Immature natural killer cell (primary cell): ENCODE measurements around the gene VSTM2L. TPM values are rescaled to one million over a fixed set of nuclear protein-coding genes. Genes with fewer than 3 reads are reported as not detected.

Experiments
- DNase-seq, 3 donors: peaks; one replicate each; pipeline ENCODE4 v3.0.0; 2022; ENCODE audit warnings: mixed read lengths in 1 of 3
- H3K27ac Mint-ChIP-seq, 6 donors: one replicate each; pipeline ENCODE4 v1.8.0; 2020; ENCODE audit warnings: mixed read lengths in 6 of 6, mild to moderate bottlenecking in 5 of 6, inconsistent platforms in 4 of 6, moderate library complexity in 3 of 6
- H3K27me3 Mint-ChIP-seq, 3 donors: one replicate each; pipeline ENCODE4 v1.8.0; 2020 to 2021; ENCODE audit warnings: low read depth in 3 of 3, mild to moderate bottlenecking in 3 of 3, mixed read lengths in 3 of 3, moderate library complexity in 3 of 3, inconsistent platforms in 1 of 3
- H3K36me3 Mint-ChIP-seq, 3 donors: one replicate each; pipeline ENCODE4 v1.8.0; 2020; ENCODE audit warnings: mixed read lengths in 3 of 3, inconsistent platforms in 2 of 3, mild to moderate bottlenecking in 2 of 3
- H3K4me1 Mint-ChIP-seq, 2 donors: one replicate each; pipeline ENCODE4 v1.8.0; 2020; ENCODE audit warnings: inconsistent platforms in 2 of 2, mild to moderate bottlenecking in 2 of 2, mixed read lengths in 2 of 2, moderate library complexity in 1 of 2
- H3K4me3 Mint-ChIP-seq, 5 donors: one replicate each; pipeline ENCODE4 v1.8.0; 2020; ENCODE audit warnings: mild to moderate bottlenecking in 5 of 5, mixed read lengths in 5 of 5, inconsistent platforms in 3 of 5, moderate library complexity in 3 of 5
- H3K9me3 Mint-ChIP-seq, 6 donors: one replicate each; pipeline ENCODE4 v1.8.0; 2020; ENCODE audit warnings: mild to moderate bottlenecking in 6 of 6, mixed read lengths in 6 of 6, inconsistent platforms in 4 of 6, moderate library complexity in 3 of 6
- polyA plus RNA-seq, 3 donors: library from polyadenylated mRNA; unstranded; fragments of 300-500 nt; fragmentation: Illumina TruSeq; gene quantifications; one replicate each; pipeline ENCODE4 v1.2.3, GENCODE V29; 2021

Gene VSTM2L
- polyA plus RNA-seq, 3 donors from 2014 or later = not detected

DNA sequence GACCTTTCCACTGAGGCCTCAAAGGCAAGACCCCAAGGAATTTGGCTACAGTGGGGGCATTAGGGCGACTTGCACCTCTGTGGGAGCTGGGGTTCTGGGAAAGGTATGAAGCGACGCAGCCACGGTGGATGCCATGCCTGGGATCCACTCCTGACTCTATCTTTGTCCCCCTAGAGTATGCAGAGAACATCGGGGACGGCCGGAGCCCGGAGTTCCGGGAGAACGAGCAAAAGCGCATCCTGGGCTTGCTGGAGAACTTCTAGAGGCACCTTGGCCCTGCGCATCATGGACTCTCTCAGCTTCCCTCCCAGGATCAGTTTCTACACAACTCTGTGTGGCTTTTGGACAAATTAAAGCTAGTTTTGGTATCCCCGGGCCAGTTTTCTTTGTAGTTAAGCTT, 31.2 kb upstream of the VSTM2L start:
- Mint-ChIP-seq H3K4me1 (peaks cover 0 to 2% of the 10 kb centered on the region in 2 donors), H3K27me3 (peaks cover 0 to 5% (median 0%) of the 10 kb centered on the region in 3 donors), H3K9me3 (no peaks in the 10 kb centered on the region), H3K4me3 (no peak overlapping the region), H3K27ac (no peak overlapping the region), H3K36me3 (peaks cover 10 to 36% (median 16%) of the 10 kb centered on the region in 3 donors)
- no peak for DNase-seq

DNA sequence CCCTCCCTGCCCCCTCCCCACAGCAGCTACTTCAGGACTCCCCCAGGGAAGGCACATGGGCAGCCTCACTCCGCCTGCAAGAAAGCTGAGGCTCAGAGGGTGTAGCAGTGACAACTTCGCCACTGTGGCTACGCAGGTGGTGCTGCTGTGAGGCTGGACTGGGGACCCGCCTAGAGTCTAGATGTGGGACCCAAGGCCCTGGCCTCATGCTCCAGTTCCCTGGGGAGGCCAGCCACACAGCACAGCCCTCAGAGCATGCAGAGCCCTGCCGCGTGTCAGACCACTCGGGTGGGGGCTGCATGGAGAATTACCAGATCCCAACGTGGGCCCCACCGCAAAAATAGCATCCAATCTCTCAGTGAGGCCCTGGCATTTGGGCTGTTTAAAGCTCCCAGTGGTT, 30.8 kb upstream of the VSTM2L start:
- H3K27ac Mint-ChIP-seq = no peak overlapping the region
- H3K36me3 Mint-ChIP-seq = peaks cover 10 to 34% (median 16%) of the 10 kb centered on the region in 3 donors
- DNase-seq = no peak
- H3K4me3 Mint-ChIP-seq = no peak overlapping the region
- H3K27me3 Mint-ChIP-seq = peaks cover 0 to 5% (median 0%) of the 10 kb centered on the region in 3 donors
- no peaks in the 10 kb centered on the region for H3K9me3 Mint-ChIP-seq
- peaks cover 0 to 2% of the 10 kb centered on the region in 2 donors for H3K4me1 Mint-ChIP-seq

DNA sequence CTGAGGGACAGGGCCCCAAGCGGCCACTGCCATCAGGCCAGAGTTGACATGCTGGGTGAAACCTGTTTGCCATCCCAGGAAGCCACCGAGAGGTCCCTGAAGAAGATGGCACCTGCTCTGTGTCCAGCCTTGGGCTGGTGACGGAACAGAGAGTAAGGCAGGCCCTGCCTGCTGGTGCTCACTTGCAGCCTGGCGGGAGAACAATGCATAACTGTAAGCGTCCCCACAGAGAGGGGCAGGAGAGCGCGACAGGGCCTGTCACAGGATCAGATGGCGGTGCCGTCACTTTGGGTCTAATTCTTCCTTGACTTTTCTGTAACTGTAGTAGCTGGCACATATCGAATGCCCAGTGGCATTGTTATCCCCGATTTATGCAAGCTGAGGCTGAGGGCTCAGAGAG, 29.0 kb upstream of the VSTM2L start:
- H3K27me3 Mint-ChIP-seq = peaks cover 0 to 5% (median 0%) of the 10 kb centered on the region in 3 donors
- no peak overlapping the region for H3K4me3 Mint-ChIP-seq
- H3K36me3 Mint-ChIP-seq = peaks cover 10 to 29% (median 16%) of the 10 kb centered on the region in 3 donors
- peaks cover 0 to 2% of the 10 kb centered on the region in 2 donors for H3K4me1 Mint-ChIP-seq
- no peak overlapping the region for H3K27ac Mint-ChIP-seq
- H3K9me3 Mint-ChIP-seq = no peaks in the 10 kb centered on the region
- DNase-seq = no peak

DNA sequence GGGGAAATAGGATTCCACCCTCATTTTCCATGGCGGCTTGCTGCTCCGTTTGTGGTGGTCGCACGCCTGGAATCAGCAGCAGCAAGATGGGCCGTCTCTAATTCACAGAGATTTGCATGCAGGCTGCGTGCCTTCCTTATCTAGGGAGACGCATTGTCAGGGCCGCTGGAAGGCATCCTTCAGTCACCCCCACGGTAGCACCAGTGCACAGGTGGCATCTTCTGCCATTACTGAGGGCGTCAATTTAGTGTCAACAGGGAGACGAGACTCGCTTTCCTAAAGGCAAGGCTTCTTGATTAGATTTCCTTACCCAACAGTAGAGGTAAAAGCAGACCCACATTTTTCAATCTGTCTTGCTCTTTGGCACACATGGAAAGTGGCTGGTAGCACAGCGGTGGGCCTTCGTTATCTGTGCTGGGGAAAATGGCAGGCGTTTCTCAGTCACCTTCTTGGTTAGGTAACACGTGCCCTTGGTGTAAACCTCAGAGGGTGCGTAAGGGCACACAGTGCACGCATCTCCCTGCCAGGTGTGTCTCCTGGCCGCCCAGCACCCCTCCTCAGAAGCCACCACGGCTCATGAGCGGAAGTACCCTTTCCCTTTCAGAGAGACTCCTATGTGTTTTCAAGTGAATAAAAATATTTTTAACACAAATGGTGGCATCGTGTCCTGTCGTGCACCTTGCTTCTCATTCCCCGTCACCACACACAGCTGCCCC, 27.3 kb upstream of the VSTM2L start:
- peaks cover 0 to 2% of the 10 kb centered on the region in 2 donors for H3K4me1 Mint-ChIP-seq
- H3K27me3 Mint-ChIP-seq = peaks cover 0 to 5% (median 0%) of the 10 kb centered on the region in 3 donors
- no peak for DNase-seq
- no peaks in the 10 kb centered on the region for H3K9me3 Mint-ChIP-seq
- H3K36me3 Mint-ChIP-seq = peaks cover 8 to 24% (median 10%) of the 10 kb centered on the region in 3 donors
- H3K27ac Mint-ChIP-seq = no peak overlapping the region
- no peak overlapping the region for H3K4me3 Mint-ChIP-seq

DNA sequence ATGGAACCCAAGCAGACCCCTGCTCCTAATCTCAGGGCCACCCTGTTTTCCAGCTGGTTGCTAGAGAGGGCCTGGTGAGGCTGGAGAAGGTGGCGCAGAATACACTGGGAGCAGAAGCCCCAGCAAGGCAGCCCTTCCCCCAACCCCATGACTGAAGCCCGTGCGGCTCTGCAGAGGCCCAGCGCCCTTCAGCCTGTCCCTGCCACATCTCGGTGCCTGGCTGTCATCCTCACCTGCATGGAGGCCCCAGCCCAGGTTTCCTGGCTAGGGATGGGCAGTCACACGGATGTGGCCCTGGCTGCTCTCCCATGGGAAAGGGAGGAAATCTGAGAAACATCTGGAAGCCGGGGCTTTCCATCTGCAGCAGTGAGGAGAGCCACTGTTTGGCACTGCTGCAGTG, 26.1 kb upstream of the VSTM2L start:
- peaks cover 0 to 2% of the 10 kb centered on the region in 2 donors for H3K4me1 Mint-ChIP-seq
- DNase-seq = no peak
- H3K9me3 Mint-ChIP-seq = no peaks in the 10 kb centered on the region
- H3K4me3 Mint-ChIP-seq = no peak overlapping the region
- no peak overlapping the region for H3K27ac Mint-ChIP-seq
- peaks cover 0 to 8% (median 0%) of the 10 kb centered on the region in 3 donors for H3K27me3 Mint-ChIP-seq
- peaks cover 5 to 17% (median 7%) of the 10 kb centered on the region in 3 donors for H3K36me3 Mint-ChIP-seq

DNA sequence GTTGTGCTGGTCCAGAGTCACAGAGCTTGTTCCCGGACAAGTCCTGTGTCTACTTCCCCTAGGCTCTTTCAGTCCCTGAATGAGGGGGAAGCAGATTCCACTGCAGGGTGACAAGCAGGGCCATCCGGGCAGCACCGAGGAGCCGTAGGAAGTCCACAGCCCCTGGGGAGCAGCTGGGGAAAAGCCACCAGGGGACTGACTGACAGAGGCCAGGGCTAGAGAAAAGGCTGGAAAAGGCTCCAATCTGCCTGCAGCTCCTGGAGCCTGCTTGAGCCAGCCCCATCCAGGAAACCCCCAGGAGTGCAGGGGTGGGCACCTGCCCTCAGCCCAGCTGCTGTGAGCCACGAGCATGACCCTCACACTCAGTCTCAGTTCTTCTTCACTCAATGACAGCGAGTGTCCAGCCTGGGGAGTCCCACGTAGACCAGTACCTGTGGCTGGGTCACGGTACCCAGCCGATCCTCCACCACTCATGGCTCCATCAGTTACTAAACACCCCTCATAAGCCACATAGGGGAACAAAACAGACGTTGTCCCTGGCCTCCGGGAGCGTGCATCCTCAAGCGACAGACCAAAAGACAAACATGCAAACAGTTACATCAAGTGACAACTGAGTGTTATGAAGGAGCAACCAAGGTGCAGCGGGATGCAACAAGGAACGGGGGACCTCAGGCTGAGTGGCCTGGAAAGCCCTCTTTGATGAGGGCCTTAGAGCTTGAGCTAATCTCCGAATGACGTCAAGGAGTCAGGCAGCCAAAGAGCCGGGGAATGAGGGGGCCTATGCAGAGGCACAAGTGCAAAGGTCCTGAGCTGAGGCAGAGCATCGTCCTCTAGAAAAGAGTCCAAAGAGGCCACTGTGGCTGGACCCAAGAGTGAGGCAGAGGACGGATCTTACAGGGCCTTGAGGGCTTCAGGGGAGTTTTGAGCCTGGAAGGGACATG, 24.8 kb upstream of the VSTM2L start:
- no peak overlapping the region for H3K27ac Mint-ChIP-seq
- H3K9me3 Mint-ChIP-seq = no peaks in the 10 kb centered on the region
- H3K27me3 Mint-ChIP-seq = peaks cover 0 to 8% (median 0%) of the 10 kb centered on the region in 3 donors
- peaks cover 0 to 2% of the 10 kb centered on the region in 2 donors for H3K4me1 Mint-ChIP-seq
- H3K4me3 Mint-ChIP-seq = no peak overlapping the region
- H3K36me3 Mint-ChIP-seq = peaks cover 5 to 16% (median 7%) of the 10 kb centered on the region in 3 donors
- DNase-seq = no peak

DNA sequence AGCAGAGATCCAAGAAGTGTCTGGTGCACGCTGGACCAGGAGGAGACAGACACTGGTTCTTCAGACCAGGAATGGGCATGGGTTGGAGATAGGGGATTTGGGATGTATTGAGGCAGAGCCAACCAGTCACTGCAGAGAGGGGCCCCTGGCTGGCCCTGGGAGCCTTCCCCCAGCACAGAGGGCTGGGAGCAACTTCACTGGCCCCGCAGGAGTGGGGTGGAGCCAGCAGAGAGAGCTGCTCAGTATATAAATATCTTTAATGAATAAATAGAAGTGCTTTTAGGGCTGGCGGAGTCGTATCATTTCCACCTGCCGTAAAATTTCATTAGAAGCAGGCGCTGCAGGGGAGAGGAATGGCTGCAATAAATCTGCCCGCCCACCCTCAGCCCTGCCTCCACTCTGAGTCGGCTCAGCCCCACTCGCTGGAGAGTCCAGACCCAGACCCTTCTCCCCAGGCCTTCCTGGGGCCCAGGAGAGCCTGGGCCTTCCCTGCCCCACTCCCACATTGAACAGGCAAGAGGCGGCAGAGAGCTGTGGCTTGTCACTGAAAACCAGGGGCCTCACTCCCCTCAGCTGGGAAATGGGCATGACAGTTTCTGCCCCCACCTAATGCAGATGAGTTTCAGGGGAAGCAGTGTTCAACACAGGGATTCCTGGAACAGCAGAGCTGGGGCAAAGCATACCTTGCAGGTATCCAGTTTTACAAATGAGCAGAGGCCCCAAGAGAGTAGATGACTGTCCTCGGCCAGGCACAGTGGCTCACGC, 23.9 kb upstream of the VSTM2L start:
- no peak overlapping the region for H3K27ac Mint-ChIP-seq
- peaks cover 0 to 8% (median 2%) of the 10 kb centered on the region in 3 donors for H3K27me3 Mint-ChIP-seq
- H3K4me3 Mint-ChIP-seq = no peak overlapping the region
- DNase-seq = no peak
- H3K36me3 Mint-ChIP-seq = peaks cover 3 to 10% (median 4%) of the 10 kb centered on the region in 3 donors
- peaks cover 0 to 2% of the 10 kb centered on the region in 2 donors for H3K4me1 Mint-ChIP-seq
- no peaks in the 10 kb centered on the region for H3K9me3 Mint-ChIP-seq

GRCh38 chr20:37879843-37880242, 23.1 kb upstream of the VSTM2L start:
- Mint-ChIP-seq H3K4me3 (no peak overlapping the region), H3K4me1 (peaks cover 0 to 2% of the 10 kb centered on the region in 2 donors), H3K9me3 (no peaks in the 10 kb centered on the region), H3K36me3 (peaks cover 0 to 6% (median 0%) of the 10 kb centered on the region in 3 donors), H3K27ac (no peak overlapping the region), H3K27me3 (peaks cover 0 to 5% (median 2%) of the 10 kb centered on the region in 3 donors)
- DNase-seq = no peak

GRCh38 chr20:37880726-37881591, 22.0 kb upstream of the VSTM2L start:
- Mint-ChIP-seq H3K36me3 (peaks cover 0 to 3% (median 0%) of the 10 kb centered on the region in 3 donors), H3K4me3 (no peak overlapping the region), H3K27ac (peak overlapping the region in 1 of 6 donors; percentile 56), H3K9me3 (peaks cover 0 to 2% (median 0%) of the 10 kb centered on the region in 6 donors), H3K4me1 (peaks cover 0 to 2% of the 10 kb centered on the region in 2 donors), H3K27me3 (peaks cover 0 to 5% (median 2%) of the 10 kb centered on the region in 3 donors)
- DNase-seq = no peak

DNA sequence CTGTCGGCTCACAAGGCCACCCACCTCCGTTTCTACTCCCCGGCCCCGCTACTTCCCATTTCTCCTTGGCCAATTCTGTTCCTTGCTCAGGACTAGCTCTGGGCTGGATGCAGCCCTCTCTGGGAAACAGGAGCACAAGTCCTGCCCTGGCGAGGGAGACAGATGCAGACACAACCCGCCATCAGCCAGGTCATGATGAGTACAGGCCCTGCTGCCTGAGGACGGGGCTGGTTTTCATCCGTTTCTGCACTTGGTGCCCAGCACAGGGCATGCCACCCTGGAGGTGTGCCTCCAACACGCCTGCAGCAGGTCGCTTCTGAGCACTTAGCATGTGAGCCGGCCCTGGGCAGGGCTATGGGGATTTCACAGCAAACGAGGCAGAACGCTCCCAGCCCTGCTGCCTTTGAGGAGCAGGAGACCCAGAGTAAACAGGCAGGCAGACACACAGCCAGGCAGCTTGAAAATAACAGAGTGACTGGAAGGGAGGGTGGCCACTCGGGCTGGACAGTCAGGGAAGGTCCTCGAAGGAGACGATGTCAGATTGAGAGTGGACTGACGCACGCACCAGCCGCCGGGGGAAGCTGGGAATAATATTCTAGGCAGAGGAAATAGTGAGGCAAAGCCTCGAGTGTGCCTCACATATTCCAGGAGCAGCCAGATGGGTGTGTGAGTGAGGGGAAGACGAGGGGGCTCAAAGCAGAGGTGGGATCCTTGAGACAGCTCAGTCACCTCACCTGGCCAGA, 21.2 kb upstream of the VSTM2L start:
- Mint-ChIP-seq H3K4me3 (no peak overlapping the region), H3K4me1 (no peaks in the 10 kb centered on the region), H3K9me3 (peaks cover 0 to 2% (median 0%) of the 10 kb centered on the region in 6 donors), H3K27me3 (peaks cover 0 to 5% (median 2%) of the 10 kb centered on the region in 3 donors), H3K36me3 (no peaks in the 10 kb centered on the region), H3K27ac (peak overlapping the region in 1 of 6 donors; percentile 56)
- no peak for DNase-seq

DNA sequence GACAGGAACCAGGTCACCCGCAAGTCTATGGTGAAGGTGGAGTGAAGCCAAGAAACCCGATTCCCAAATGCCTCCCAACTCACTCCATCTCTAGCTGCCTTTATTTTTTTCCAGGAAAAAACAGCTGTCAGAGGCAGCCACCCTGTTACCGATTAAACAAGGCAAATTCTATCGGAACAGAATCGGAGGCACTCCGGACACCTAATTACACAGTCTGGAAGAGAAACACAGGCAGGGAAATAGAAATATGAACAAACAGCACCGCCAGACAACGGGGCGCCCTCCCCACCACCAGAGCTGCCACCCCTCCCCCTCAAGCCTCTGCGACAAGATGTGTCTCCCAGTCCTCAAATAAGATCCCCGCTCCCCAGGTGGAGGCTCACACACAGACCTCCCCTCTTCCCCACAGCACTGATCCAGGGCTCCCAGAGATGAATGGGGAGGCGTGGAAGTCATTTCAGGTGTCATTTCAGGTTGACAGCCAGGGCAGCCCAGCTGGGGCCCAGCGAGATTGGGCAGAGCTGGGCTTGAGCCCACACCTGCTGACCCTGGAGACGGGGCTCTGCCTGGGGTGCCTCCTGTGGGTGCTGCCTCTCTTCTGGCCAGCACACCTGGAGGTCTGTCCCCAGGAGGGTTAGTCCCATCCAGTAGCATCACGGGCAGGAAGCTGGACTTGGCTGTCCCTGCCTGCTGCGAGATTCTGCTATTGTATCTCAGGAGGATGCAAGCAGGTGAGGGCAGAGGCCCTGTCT, 19.8 kb upstream of the VSTM2L start:
- Mint-ChIP-seq H3K27me3 (peaks cover 0 to 5% (median 2%) of the 10 kb centered on the region in 3 donors), H3K4me3 (no peak overlapping the region), H3K9me3 (peaks cover 0 to 2% (median 0%) of the 10 kb centered on the region in 6 donors), H3K36me3 (no peaks in the 10 kb centered on the region), H3K27ac (no peak overlapping the region), H3K4me1 (no peaks in the 10 kb centered on the region)
- no peak for DNase-seq
